B cell (primary cell): ENCODE measurements around the gene GFI1. TPM values are rescaled to one million over a fixed set of nuclear protein-coding genes. Genes with fewer than 3 reads are reported as not detected.

Experiments
- ATAC-seq: fragments of 200-7000 bp; cut with Tn5 transposase; one replicate; pipeline ENCODE4 v1.10.0; 2021; ENCODE audit warnings: low read depth, mild to moderate bottlenecking, moderate number of reproducible peaks, moderate library complexity
- CTCF ChIA-PET: fragments of 350-600 bp; sonication (Branson Sonifier 250); formaldehyde crosslinking; loops from one replicate; lab custom pipeline; 2021; ENCODE audit warnings: antibody characterized with exemption, inconsistent platforms; lab: Charles Lee
- POLR2A ChIA-PET: fragments of 350-600 bp; sonication (Branson Sonifier 250); formaldehyde crosslinking; loops from one replicate; lab custom pipeline; 2021; ENCODE audit warnings: antibody characterized with exemption; lab: Charles Lee
- DNase-seq: peaks from one replicate; pipeline ENCODE4 v3.0.0; 2013
- H2AFZ ChIP-seq: 2 replicates; pipeline ENCODE4 v1.6.1; 2012; ENCODE audit warnings: mild to moderate bottlenecking, low read depth, low read length; ENCODE audit not compliant: insufficient read depth, poor library complexity, severe bottlenecking
- H3K27ac ChIP-seq, 2 donors: 1 replicate in 1 of 2; 2 replicates in 1 of 2; pipeline ENCODE4 v1.5.1; 2012 to 2013; ENCODE audit warnings: low read length in 2 of 2, mild to moderate bottlenecking in 2 of 2, moderate library complexity in 1 of 2
- H3K27me3 ChIP-seq, 4 experiments: fragments of 200-600 bp in 1 of 4; sonication (generic) in 1 of 4; replicated peaks in 1 of 4; 1 replicate in 2 of 4; 2 replicates in 2 of 4; pipeline versions ENCODE4 v1.6.1 to v1.7.0; 2013 to 2016; ENCODE audit warnings: low read length in 3 of 4, mild to moderate bottlenecking in 2 of 4, mixed read lengths in 1 of 4, moderate library complexity in 1 of 4; ENCODE audit not compliant: insufficient read depth in 4 of 4, control insufficient read depth in 3 of 4; ENCODE audit errors: control extremely low read depth in 1 of 4
- H3K36me3 ChIP-seq, 2 experiments: replicated peaks in 1 of 2; 1 replicate in 1 of 2; 2 replicates in 1 of 2; pipeline versions ENCODE4 v1.6.1 to v1.7.1; 2013; ENCODE audit warnings: low read length in 1 of 2; ENCODE audit not compliant: insufficient read depth in 2 of 2, control insufficient read depth in 1 of 2; ENCODE audit errors: control extremely low read depth in 1 of 2, extremely low read depth in 1 of 2
- H3K4me1 ChIP-seq, 2 donors: fragments of 200-600 bp in 1 of 2; sonication (generic) in 1 of 2; 1 replicate in 1 of 2; 2 replicates in 1 of 2; pipeline versions ENCODE4 v1.5.1 to v1.6.1; 2013 to 2017; ENCODE audit warnings: low read length in 2 of 2; ENCODE audit not compliant: control insufficient read depth in 2 of 2, insufficient read depth in 2 of 2
- H3K4me2 ChIP-seq: replicated peaks from 2 replicates; pipeline ENCODE3; 2012; ENCODE audit warnings: mild to moderate bottlenecking, low read depth, low read length; ENCODE audit not compliant: poor library complexity, severe bottlenecking
- H3K4me3 ChIP-seq, 5 experiments: fragments of 200-600 bp in 1 of 5; sonication (generic) in 1 of 5; 1 replicate in 3 of 5; 2 replicates in 2 of 5; pipeline versions ENCODE4 v1.5.1 to v1.7.0; 2011 to 2016; ENCODE audit warnings: low read length in 4 of 5, mild to moderate bottlenecking in 4 of 5, low read depth in 2 of 5, control low read depth in 1 of 5, moderate library complexity in 1 of 5; ENCODE audit not compliant: insufficient read depth in 1 of 5; ENCODE audit errors: control extremely low read depth in 1 of 5, extremely low read depth in 1 of 5
- H3K79me2 ChIP-seq: fragments of 200-600 bp; sonication (generic); one replicate; pipeline ENCODE4 v1.6.0; 2016; ENCODE audit warnings: low read length; ENCODE audit not compliant: control insufficient read depth, insufficient read depth
- H3K9ac ChIP-seq: fragments of 200-600 bp; sonication (generic); 2 replicates; pipeline ENCODE4 v1.6.1; 2017; ENCODE audit warnings: mild to moderate bottlenecking, low read length, moderate library complexity
- H3K9me3 ChIP-seq, 3 donors: one replicate each; pipeline versions ENCODE4 v1.6.1 to v1.7.1; 2013; ENCODE audit warnings: low read length in 2 of 3; ENCODE audit not compliant: control insufficient read depth in 2 of 3, insufficient read depth in 1 of 3; ENCODE audit errors: control extremely low read depth in 1 of 3
- H4K20me1 ChIP-seq: 2 replicates; pipeline ENCODE4 v1.6.0; 2012; ENCODE audit warnings: mild to moderate bottlenecking, low read length; ENCODE audit not compliant: insufficient read depth, control insufficient read depth, poor library complexity, severe bottlenecking
- H3K27ac Mint-ChIP-seq: one replicate; pipeline ENCODE4 v1.8.0; 2021; ENCODE audit warnings: mixed read lengths
- H3K27me3 Mint-ChIP-seq: one replicate; pipeline ENCODE4 v1.8.0; 2021; ENCODE audit warnings: mixed read lengths
- H3K4me1 Mint-ChIP-seq: one replicate; pipeline ENCODE4 v1.8.0; 2021; ENCODE audit warnings: mixed read lengths
- H3K4me3 Mint-ChIP-seq: one replicate; pipeline ENCODE4 v1.8.0; 2021; ENCODE audit warnings: mixed read lengths
- H3K9me3 Mint-ChIP-seq: one replicate; pipeline ENCODE4 v1.8.0; 2022; ENCODE audit warnings: mixed read lengths; ENCODE audit not compliant: insufficient read depth
- CTCF ChIP-seq: fragments of 200-600 bp; IDR thresholded peaks from one replicate; pipeline ENCODE4 v1.8.0; 2022; ENCODE audit warnings: antibody characterized with exemption, mild to moderate bottlenecking
- EZH2 ChIP-seq: IDR thresholded peaks from 2 replicates; pipeline ENCODE4 v1.6.1; 2012; ENCODE audit warnings: borderline replicate concordance, low read depth, mild to moderate bottlenecking, moderate library complexity, low read length; ENCODE audit not compliant: insufficient read depth, poor library complexity, severe bottlenecking
- WGBS: methylation state at CpG from one replicate; pipeline ENCODE4 v1.1.5; 2013; ENCODE audit warnings: missing lambda C conversion rate; ENCODE audit not compliant: insufficient coverage; 5-methylcytosine and 5-hydroxymethylcytosine counted together
- intact Hi-C: fragments of 100-400 bp; cut with micrococcal nuclease; formaldehyde crosslinking; loops from one replicate; pipeline ENCODE4 v1.10.0; 2022
- polyA plus RNA-seq: library from polyadenylated mRNA; depleted of rRNA; stranded (reverse); fragments of >200 nt; gene quantifications from 2 replicates; pipeline ENCODE4 v1.2.3, GENCODE V29; 2012
- total RNA-seq, 2 donors: library from RNA; stranded (reverse); fragments of 120-200 nt in 1 of 2; gene quantifications; 1 replicate in 1 of 2; 2 replicates in 1 of 2; pipeline versions ENCODE4 v1.2.3 to v1.2.4, GENCODE V29; 2013 to 2022

Gene GFI1
- total and polyA plus RNA-seq, 2 donors (not counting 1 experiment from before 2014, with no cell fraction given) = 0.76 to 1.2 TPM

DNA sequence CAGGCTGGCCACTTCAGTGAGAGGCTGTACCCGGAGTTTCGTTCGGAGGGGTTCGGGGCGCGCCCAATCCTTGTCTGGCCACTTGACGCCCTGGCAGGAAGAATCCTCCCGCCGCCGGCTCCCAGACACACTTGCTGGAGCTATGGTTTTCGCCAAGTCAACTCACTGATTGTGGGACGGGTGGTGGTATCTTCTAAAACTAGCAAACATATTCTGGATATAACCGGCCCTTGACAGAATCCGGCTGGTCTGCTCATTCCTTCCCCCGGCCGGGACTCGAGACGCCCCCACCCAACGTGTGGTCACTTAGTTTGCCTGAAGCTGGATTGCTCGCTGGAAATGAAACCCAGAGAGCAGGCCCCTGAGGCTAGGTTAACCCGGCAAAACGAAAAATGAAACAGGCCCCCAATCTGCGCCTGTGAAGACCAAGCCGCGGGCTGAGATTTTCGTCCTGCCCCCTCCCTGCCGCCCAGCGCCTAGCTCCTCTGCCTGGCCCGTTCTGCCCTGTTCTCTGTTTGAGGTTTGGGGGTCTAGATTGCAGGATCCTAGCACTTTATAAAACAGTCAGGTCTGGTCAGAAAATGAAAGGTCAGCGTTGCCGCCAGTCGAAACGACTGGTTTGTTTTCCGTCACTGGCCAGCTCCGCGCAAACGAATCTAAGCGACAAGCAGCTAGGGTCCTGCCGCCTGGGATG, 4.6 kb downstream of the GFI1 start:
- Histone ChIP-seq H2AFZ (peak overlapping the region; percentile 89), H3K27me3 (peaks cover 0 to 53% (median 19%) of the 10 kb centered on the region in 4 experiments), H3K4me2 (peak overlapping the region; percentile 95), H3K79me2 (no peaks in the 10 kb centered on the region), H3K27ac (no peak overlapping the region), H3K9me3 (peaks cover 0 to 13% (median 0%) of the 10 kb centered on the region in 3 donors), H3K36me3 (no peaks in the 10 kb centered on the region), H4K20me1 (no peaks in the 10 kb centered on the region), H3K9ac (peak overlapping the region; percentile 76), H3K4me3 (peak overlapping the region; percentile 42 to 70 (median 59)), H3K4me1 (peaks cover 31 to 40% of the 10 kb centered on the region in 2 donors)
- Mint-ChIP-seq H3K4me3 (peak overlapping the region; percentile 87), H3K27ac (no peak overlapping the region), H3K27me3 (peaks cover 28% of the 10 kb centered on the region), H3K9me3 (no peaks in the 10 kb centered on the region), H3K4me1 (peaks cover 32% of the 10 kb centered on the region)
- ChIA-PET CTCF (interaction anchor here (1.1 to 1.6 kb wide), 2 partner anchors 12 to 170 kb away, joined by 3 read pairs; no protein-coding TSS in a partner anchor), POLR2A (no interaction called here)
- ATAC-seq (no peak), DNase-seq (peak; percentile 27)
- 29% methylated on average over 31 of the region's 39 CpGs for WGBS
- TF ChIP-seq EZH2 (no peak), CTCF (no peak)
- intact Hi-C loops = loop anchor here (10.0 kb wide), 2 partner anchors 53 to 113 kb away; no protein-coding TSS in a partner anchor

- no peak for DNase-seq
- Mint-ChIP-seq H3K9me3 (no peaks in the 10 kb centered on the region), H3K27ac (no peak overlapping the region), H3K4me3 (peak overlapping the region; percentile 87), H3K4me1 (peaks cover 33% of the 10 kb centered on the region), H3K27me3 (peaks cover 28% of the 10 kb centered on the region)
- H3K9me3 ChIP-seq = peaks cover 0 to 13% (median 0%) of the 10 kb centered on the region in 3 donors
- H3K79me2 ChIP-seq = no peaks in the 10 kb centered on the region
- no peak for ATAC-seq
- no peaks in the 10 kb centered on the region for H4K20me1 ChIP-seq
- H3K9ac ChIP-seq = no peak overlapping the region
- POLR2A ChIA-PET = no interaction called here
- no peak overlapping the region for H2AFZ ChIP-seq
- H3K4me3 ChIP-seq = no peak overlapping the region
- TF ChIP-seq EZH2 (no peak), CTCF (no peak)
- intact Hi-C loops = loop anchor here (10.0 kb wide), 2 partner anchors 53 to 113 kb away; no protein-coding TSS in a partner anchor
- no peaks in the 10 kb centered on the region for H3K36me3 ChIP-seq
- CTCF ChIA-PET = interaction anchor here (1.1 kb wide), 1 partner anchor 12 kb away, joined by 3 read pairs; no protein-coding TSS in a partner anchor
- H3K4me2 ChIP-seq = no peak overlapping the region
- 96% methylated on average over 6 of the region's 12 CpGs for WGBS
- peaks cover 28 to 37% of the 10 kb centered on the region in 2 donors for H3K4me1 ChIP-seq
- no peak overlapping the region for H3K27ac ChIP-seq
- peaks cover 0 to 49% (median 19%) of the 10 kb centered on the region in 4 experiments for H3K27me3 ChIP-seq
These were observed 5.2 kb downstream of the GFI1 start for GRCh38 chr1:92481599-92481925.
